A549 (cell line): ENCODE measurements around the gene ATP7B.

Experiments
- CTCF ChIP-seq: fragments of >200 bp; sonication (Bioruptor Twin); formaldehyde crosslinking; IDR thresholded peaks from 3 replicates; pipeline ENCODE4 v1.5.1; 2016
- POLR2A ChIP-seq: IDR thresholded peaks from 2 replicates; pipeline ENCODE4 v1.6.1; 2012; ENCODE audit warnings: mild to moderate bottlenecking, low read length
- TF ChIP-seq, protein P1 (sequence below): fragments of 450-650 bp; IDR thresholded peaks from 2 replicates; pipeline ENCODE4 v1.6.1; 2014; ENCODE audit warnings: antibody characterized with exemption

DNA sequence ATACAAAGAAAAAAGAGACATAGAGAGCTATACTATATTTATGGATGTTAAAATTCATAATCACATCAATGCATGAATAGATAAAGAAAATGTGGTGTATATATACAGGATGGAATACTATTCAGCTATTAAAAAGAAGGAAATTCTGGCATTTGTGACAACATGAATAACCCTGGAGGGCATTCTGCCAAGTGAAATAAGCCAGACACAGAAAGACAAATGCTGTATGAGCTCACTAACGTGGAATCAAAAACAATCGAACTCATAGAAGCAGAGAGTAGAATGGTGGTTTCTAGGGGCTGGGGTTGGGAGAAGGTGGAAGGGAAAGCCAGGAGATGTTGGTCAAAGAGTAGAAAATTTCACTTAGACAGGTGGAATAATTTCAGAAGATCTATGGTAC lies 37.3 kb upstream of the ATP7B start:
- TF ChIP-seq, protein P1, sequence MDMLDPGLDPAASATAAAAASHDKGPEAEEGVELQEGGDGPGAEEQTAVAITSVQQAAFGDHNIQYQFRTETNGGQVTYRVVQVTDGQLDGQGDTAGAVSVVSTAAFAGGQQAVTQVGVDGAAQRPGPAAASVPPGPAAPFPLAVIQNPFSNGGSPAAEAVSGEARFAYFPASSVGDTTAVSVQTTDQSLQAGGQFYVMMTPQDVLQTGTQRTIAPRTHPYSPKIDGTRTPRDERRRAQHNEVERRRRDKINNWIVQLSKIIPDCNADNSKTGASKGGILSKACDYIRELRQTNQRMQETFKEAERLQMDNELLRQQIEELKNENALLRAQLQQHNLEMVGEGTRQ, result no peak
- TF ChIP-seq POLR2A (no peak), CTCF (no peak)
